Stimulated activated CD4-positive, alpha-beta T cell treated with anti-CD3 and anti-CD28 coated beads, Interleukin-4, amount 100 ng/mL, for 48 hours (primary cell): ENCODE data around the gene SERPINA4.

Experiments used
- DNase-seq, 2 donors: peaks; one replicate each; pipeline ENCODE4 v3.0.0-alpha.2; 2020; ENCODE audit warnings: low read depth in 2 of 2

The SERPINA4 gene

DNA sequence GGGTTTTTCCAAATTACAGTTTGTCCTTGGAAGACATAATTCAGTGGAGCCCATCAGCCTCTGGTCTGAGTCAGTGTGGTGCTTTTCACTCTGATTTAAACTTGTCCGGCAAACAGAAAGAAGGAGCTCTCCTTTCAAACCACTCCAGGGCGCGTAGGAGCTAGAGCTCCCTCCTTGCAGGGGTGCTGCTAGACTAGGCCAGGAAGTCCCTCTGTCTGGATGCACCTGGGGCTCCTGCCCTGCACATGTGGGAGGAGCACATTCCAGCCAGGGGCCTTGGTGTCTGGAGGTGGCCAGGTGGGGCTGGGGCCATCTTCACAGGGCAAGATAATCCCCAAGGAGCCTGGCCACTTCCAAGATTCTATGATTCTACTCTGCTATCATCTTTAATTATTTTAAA lies 54.0 kb downstream of the SERPINA4 start:
- DNase-seq, result no peak

DNA sequence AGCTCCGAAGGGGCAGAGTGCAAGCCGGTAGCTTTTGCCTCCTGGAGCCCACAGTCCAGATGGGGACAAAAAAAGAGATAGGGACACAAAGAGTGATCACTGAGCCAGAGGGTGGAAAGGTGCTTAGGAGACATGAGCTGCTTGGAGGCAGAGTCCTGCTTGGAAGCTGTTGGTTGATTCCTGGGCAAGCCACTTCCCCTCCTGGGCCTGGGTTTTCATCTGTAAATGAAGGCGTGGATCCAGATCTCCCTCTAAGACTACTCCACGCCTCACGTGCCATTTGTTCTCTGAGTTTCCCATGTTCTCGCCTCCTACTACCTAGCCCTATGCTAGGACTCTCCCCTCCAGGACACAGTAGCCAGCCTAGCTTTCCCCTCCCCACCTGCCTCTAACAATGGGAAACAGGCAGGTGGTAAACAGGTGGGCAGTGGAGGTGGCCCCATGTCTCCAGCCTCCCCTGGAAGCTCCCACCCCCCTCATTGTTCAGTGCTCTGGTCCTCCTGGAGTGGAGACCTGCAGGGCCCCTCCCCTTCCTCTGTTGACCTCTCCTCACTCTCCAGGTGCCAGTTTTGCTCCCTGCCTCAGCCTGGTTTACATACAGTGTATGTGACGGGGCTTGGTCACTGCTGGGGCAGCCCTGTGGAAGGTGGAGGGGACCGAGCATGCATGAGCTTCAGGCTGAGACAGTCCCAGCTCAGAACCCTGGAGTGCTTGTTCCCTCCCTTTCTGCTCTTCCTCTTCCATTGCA lies 54.8 kb downstream of the SERPINA4 start:
- DNase-seq, result no peak

DNA sequence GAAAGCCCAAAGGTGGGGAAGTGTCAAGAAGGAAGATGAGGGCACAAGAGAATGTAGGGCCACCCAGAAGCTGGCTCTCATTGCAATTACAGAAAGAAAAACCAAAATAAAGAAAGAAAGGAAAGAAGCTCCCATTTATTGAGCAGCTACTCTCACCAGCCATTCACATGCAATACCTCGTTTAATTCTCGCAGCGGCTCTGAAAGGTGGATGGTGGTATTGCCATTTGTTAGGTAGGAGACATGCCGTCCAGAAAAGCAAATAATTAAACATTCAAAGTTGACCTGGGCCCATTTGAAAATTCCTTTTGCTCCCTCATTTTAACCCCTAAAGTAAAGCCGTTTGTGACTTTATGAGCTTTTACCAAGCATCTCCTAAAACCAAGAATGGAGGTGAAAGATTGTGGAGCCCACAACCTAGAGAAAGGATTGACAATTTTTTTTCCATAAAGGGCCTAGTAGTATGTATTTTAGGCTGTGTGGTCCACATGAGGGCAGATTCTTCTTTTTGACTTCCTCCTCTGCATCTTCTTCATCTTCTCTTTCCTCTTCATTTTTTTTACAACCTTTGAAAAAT lies 56.2 kb downstream of the SERPINA4 start:
- no peak for DNase-seq

DNA sequence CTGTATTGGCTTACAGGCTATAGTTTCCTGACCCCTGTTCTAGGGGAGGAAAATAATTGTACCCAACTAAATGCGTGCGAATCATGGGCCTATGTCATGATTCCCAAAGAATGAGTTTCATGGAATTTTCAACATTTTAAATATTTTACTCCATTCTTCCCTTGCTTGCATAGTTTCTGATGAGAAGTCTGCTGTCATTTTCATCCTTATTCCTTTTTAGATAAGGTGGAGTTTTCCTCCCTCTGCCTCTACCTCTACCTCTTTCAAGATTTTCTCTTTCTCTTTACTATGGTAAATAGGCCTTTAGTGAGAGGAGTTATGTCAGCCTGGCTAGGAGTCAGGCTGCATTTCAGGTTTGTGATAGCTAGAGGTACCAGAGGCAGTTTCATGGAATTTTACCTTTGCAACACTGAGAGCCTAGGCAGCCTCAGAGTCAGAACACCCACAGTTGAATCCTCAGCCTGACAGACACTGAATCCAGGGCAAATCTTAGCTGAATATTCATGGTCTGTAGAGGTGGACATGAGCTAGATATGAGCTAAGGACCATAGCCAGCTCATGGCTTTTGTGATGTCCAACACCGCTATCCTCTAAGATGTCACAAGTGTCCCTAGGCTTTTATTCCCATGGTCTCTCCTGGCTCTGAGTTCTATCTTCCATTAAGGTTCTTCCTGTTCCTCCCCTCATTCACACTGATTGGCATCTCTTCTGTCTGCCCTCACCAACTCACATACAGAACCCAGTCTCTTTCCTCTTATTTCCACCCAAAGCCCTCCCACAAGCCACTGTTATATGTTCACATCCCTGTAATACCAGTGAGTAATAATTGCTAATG lies 57.0 kb downstream of the SERPINA4 start:
- DNase-seq, result no peak

DNA sequence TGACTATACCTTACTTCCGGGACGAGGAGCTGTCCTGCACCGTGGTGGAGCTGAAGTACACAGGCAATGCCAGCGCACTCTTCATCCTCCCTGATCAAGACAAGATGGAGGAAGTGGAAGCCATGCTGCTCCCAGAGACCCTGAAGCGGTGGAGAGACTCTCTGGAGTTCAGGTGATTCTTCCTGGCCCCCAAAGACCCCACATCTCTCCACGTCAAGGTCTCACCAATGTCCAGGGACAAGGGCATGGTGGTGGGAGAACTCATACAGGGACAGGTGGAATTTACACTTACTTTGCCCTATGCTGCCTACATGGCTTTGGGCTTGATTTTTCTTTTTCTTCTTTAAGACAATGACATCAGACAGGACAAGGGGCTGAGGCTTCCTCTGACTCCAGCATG lies 58.1 kb downstream of the SERPINA4 start:
- DNase-seq, result no peak
